ENCODE measurements around the gene EEF1AKMT3.
"Not testable (repeated sequence)": the region's sequence is repeated elsewhere in the genome, so short reads cannot be mapped to it uniquely, and the experiment has no call there.

EEF1AKMT3 gene

DNA sequence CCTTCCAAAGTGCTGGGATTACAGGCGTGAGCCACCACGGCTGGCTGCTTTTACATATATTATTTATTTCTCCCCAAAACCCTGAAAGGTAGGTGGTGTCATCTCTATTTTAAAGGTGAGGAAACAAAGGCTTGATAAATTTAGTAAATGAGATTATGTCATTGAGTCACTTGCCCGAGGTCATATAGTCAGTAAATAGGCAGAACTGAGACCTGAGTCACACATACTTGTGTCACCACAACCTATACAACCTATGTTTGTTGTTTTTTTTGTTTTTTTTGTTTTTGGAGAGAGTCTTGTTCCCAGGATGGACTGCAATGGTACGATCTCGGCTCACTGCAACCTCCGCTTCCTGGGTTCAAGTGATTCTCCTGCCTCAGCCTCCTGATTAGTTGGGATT lies 22.9 kb downstream of the EEF1AKMT3 start:
- DNase-seq: no peak

DNA sequence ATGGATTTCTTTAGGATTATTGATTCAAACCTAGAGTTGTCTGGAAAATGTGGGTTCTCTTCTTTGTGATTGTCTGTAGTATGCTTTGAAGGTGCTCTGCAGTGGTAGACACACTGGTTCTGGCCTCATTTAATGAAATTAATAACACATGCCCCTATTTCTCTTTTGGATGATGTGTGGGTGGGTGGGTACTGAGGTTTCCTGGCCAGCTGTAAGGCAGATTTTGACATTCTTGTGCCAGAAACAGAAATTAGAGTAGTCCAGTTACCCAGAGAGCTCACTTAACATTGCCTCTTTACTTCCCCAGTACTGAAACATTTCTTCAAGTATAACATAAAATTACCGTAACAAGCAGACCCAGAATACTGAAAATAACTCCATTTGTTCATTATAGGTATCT lies 24.6 kb downstream of the EEF1AKMT3 start:
- no peak for DNase-seq

DNA sequence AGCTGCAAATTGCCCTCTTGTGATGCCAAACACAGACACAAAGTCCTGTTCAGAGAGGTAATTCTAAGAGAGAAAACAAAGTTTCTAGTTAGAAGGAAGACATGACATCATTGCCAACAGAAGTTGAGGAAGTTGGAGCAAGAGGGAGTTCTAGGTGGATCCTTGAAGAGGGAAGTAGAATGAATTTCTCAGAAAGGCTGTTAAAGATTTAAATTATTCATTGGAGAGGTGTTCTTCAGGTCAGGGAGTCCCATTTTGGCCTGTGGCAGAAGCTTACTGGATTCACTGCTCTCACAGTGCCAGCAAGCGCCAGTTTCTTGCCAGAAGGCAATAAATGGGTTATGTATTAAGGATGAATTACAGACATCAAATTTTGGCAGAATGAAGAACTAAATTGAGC lies 25.5 kb downstream of the EEF1AKMT3 start:
- no peak for DNase-seq

DNA sequence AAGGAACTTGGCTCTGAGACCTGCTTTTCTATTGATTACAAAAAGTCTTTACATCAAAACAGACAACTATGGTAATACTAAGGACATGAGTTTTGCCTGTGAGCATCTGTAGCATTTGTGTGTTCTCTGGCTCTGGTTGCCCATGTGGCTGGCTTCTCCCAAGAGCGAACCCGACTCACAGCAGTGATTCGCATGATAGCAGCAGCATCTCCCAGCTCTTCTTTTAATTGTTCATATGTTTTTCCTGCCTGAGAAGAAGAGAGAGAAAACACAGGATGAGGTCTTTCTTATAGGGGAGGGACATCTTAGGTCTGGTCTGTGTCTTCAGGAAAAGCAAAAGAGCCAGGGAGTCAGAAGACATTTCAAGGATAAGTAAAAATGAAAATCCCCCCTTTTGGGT lies 28.6 kb downstream of the EEF1AKMT3 start:
- no peak for DNase-seq

DNA sequence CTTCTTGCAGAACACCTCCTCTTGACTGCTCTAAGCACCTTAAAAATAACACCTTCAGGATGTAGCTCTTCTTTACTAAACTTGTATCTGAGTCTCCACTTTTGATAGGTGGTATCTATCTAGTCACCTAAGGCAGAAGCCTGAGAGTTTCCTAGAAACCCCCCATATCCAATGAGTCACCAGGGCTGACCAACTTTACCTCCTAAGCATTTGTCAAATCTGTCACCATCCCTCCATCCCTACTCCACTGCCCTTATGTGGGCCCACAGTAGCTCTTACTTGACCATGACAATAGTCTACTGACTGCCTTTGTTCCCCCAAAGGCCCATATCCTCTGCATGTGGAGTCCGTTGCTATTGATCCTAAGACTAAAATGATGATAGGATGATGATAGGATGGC lies 30.2 kb downstream of the EEF1AKMT3 start:
- no peak for DNase-seq

DNA sequence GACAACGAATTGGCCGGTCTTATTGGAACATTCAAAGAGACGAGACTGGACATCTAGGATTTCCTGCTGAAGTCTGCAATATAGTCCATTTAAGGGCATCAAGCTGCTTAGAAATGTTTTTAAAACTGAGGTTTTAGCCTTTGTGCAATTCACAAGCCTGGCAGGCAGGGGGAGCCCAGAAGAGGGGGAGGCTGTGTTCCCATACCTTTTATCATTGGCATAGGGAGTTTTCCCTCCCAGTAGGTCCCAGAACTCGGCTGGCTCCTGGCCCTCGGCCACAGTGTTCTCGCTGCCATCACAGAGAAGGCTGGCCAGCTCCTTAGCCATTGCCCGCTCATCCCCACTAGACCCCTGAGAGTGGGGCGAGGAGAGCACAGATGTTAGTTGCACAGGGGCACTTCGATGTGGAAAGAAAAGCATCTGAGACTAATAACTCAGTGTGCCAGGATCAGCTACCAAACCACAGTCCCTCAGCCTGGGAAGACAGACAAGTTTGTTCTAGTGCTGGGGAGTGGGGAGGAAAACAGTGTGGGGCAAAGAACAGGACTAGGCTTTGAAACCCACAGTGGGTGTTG lies 31.0 kb downstream of the EEF1AKMT3 start:
- DNase-seq: peak; percentile 26

DNA sequence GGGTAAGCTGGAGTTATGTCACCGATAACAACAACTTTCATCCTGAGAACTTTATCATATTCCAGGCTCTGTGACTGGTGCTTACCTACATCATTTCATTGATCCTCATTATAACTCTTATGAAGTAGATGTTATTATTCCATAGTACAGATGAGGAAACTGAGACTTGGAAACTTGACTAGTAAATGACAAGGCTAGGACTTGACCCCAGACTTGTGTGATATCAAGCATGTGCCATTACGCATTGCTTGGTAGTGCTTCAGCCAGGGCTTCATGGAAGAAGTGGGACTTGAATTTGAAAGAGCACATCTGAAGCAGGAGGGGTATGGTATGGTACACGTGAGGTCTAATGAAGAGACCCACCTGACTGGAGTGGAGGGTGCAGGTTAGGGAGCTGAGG lies 34.3 kb downstream of the EEF1AKMT3 start:
- no peak for DNase-seq

DNA sequence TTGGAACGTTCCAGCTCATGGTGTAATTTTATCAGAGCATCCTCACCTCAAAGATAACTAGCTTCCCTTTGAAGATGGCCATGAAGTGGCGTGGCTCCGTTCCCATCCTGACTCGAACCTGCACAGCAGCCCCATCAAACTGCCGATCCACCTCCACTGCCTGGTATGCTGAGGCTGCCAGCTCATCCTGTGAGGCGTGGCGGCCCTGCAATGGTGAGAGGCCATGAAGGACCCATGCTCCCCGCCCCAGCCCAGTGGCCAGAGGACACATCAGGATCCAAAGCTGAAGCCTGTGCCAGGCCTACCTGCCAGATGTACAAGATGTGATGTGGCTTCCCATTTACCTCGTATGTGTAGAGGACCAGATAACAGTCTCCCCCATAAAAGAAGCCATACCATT lies 34.9 kb downstream of the EEF1AKMT3 start:
- no peak for DNase-seq

DNA sequence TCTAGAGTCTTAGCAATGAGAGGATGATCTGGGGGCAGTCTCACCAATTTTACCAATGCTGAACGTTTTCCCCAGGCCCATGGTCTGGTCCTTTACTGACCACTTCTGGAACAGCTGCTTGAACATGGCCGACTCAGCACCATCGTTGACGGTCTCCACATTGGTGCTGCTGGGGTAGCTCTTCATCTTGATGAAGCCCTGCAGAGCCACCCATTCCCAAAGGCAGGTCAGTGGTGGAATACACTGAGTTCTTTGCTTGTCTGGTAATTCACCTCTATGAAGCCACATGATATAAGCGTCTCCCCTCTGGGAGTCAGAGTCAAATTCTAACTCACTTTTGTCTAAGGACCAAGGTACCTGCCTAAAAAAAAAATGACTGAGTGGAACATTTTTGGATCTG lies 35.9 kb downstream of the EEF1AKMT3 start:
- no peak for DNase-seq

DNA sequence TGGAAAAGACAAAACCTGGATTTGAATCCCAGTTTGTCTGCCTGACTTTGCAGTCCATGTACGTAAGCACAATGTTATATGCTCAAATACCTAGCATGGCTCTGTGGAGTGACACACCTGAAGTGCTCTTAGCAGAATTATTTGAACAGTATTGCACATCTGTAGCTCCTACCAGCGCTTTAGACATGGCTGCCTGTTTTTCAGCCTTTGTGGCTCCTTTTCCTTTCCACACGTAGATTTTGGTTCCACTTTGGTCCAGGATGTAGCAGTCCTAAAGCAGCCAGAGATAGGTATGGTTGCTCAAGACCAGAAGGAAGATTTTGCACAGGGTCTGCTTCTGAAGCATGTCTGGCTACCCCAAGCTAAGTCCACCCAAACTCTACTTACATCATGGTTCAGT lies 37.0 kb downstream of the EEF1AKMT3 start:
- DNase-seq: no peak

DNA sequence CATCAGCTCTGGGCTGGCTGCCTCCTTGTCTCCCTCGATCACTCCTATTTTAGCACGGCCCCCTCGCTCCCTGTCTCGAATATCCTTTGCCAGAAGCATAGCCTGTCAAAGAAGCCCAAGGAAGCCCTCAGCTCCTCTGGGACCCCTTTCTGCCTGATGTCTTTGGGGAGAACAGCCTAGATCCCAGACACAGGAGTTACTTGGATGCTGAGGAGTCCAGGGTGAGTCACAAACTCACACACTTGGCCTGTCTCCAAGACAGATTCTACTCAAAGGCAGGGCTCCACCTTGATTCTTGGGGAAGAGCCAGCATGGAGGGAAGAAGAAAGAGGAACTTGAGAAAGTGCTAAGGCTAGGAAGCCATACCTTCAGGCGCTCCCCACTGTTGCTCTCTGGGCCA lies 38.0 kb downstream of the EEF1AKMT3 start:
- no peak for DNase-seq

DNA sequence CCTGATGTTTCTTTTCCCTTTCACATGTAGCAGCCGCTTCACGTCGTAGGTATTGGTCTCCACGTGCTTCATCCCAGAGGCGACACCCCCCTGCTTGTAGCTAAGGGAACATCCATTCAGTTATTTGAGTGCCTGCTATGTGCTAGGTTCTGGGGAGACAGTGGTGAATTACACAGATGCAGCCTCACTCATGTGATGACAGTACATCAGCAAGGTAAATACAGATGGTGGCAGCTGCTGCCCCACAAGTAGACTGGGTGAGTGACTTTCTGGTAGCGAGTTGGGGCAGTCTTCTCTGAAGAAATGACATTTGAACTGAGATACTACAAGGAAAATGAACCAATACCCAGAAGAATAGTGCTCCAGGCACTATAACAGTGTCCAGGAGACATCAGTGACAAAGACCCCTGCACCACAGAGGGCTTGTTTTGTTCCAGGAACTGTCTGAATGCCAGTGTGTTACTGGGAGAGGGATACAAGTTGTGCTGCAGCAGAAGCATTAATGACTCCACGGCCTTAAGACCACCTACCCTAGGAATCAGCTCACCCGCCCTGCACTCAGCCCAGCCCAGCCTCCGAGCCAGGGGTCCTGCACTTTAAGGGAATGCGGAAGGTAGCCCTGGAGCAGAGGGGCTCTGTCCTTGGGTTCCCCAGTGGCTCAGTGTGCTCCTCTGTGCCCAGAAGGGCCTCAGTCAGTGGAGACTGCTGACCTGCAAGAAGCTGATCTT lies 38.8 kb downstream of the EEF1AKMT3 start:
- DNase-seq: no peak

DNA sequence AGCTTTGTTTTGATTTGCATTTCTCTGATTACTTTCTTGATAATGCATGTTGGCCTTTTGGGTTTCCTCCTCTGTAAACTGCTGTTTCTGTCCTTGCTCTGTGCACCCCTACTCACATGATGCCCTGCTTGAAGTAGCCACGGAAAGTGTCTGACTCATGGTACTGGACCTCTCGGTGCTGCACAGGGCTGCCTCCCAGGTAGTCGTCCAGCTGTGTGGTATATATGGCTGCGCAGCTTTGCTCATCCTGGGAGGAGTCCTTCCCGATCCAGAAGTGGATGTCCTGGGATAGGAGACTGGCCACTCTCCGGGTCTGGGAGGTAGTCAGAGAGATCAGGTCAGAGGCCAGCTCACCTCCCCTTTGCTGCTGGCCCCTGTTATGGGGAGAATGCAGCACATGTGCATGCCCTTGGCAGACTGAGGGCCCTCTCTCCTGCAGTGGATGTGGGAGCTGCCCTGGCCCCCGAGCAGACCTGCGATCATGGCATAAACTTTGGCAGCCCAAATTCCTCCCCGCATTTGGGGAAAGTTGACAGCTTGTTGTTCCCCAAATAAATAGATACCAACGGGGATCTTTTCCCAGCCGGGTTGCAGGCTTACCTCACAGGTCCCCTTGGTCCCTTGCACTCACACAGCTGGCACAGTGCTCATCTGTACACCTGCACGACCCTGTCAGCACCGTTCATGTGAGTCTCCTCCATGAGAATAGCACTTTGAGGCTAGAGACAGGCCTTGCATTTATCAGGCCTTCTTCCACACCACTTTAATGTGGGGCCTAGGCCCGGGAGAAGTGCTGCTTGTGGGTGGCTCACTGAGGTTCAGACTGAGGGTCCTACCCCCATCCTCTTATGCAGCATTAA lies 40.9 kb downstream of the EEF1AKMT3 start:
- DNase-seq: no peak

DNA sequence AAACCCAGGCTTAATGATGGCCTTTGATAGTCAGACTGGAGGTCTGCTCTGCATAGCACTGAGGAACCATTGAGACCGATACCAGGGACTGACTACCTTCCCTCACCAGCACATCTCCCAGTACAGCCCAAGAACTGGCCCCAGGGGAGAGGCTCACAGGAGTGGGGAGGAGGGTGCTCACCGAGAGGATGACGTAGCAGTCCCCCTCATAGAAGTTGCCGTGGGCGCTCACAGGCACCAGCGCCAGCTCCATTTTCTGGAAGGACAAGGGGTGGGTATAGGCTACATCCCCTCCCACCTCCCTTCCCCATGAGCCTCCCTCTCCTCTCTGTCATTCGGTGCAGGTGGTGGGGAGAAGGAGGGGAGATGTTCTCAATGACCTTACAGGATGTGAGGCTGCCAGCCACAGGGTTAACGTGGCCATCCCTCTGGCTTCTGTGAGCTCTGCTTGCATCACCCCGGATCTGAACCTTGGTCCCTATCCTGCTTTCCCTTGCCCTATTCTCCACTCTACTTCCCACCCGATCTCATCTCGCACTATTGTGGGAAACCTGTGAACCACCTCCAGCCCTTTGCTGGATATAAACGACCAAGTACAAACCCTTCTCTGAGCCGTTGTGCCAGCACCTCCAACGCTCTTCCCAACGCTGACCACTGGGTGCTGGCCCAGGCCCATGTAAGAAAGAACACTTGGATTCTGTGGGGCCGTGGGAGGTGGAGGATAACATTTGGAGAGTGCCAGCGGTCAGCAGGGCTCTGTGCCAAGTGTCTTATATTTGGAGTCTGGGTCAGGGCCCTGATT lies 41.8 kb downstream of the EEF1AKMT3 start:
- no peak for DNase-seq

DNA sequence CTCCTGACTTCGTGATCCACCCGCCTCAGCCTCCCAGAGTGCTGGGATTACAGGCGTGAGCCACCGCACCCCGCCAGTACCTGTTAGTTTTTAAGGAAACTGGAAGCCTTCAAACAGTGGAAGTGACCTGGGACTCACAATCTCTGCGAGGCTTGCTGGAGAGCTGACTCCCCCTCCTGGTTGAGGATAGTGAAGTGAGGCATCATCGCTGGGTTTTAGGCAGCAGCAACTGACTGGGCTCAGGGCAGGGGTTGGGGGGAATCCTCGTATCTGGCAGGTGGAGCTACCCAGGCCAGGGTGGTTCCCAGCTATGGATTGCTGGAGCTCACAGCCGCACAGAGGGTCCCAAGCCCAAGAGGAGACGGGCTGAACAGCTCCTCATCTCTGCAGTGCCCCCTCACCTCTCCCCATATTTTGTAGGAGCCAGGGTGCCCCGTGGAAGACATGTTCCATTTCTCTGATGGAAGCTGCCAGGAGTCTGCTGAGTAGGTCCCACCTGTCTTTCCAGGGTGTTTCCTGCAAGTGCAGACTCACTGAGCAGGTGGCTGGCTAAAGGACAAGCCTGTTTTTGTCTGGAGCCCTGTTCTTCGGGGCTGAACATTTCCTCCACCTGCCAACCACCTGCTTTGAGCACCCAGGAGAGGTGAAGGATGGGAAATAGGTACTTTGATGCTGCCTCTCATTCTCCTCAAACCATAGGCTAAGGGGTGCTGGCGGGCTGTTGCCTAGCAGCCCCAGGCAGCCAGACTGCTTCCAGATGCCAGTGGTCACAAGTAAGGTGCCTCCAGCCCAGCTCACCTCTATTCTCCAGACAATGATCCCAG lies 43.0 kb downstream of the EEF1AKMT3 start:
- DNase-seq: no peak

DNA sequence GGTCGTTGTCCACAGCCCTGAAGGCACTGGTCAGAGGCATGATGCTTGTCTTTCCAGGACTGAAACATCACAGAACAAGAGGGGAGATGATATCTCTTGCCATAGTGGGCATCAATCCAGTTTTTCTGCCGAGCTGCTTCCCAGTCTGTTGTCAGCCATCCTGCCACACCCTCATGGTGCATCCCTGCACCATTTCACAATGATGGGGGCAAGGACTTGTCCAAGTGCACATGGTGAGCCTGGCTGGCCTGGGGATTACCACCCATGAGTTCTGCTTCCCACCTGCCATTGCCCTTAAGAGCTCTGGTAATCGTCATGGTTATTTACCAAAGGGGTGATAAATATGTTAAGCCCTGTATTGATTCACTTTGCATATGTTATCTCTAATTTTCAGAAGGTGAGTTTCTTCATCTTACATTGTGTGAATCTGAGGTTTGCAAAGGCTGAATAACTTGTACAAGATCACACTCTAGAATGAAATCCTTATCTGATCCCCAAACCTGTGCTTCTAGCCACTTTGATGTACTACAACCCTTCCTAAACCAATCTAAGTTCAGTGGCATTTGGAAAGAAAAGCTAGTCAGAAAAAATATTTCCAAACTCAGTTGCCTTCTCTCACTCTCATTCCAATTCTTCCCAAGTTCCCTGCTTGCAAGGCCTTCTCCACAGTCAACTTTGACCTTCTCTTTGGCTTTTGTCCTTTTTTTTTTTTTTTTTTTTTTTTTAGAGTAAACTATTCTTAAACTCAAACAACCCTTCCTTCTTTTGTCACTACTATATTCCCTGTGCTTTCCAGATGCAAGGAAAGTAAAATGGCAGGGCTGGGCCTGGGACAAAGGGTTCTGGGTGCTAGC lies 43.8 kb downstream of the EEF1AKMT3 start:
- DNase-seq: no peak

DNA sequence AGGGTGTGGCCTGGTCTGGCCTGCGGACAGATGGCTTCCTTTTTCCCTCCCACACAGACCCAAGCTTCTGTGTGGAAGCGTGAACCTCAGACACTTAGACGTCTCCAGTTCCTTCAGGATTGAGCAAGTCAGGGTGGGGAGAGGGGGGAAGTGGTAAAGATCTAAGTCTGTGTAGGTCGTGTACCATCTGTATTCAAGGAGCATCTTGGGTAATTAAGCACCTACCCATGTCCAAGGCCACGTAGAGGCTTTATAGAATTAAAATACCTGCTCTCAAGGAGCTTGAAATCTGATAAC lies 44.4 kb downstream of the EEF1AKMT3 start:
- DNase-seq: no peak

DNA sequence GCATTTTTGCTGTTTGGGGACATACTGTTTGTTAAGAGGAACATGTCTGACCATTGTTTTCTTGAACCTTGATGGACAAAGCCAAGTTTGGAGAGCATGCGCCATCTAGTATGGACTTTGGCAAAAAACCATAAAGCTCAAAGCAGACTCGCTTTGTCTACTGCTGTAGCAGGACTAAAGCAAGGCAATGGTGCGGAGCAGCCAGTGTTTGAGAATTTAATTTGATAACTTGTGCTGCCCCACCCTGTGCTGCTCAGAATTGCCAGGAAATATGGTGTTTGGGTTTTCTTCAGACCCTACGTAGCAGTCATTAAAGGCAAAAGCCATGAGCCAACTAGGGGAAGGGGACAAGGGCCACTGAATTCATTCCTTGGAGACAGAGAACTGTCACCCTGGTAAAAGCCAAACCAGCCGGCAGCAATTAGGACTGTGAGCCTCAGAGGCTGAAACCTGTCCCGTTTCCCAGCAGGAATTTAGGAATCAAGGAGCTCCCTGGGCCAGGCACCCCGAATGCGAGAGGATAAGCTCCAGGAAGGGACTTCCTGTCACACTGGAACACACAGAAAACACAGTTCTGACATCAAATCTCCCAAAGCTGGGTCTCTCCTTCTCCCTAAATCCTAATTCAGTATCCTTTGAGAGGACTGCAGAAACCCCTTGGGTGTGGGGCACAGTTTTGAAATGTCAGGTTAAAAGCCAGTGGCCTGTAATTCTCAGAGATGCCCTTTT lies 45.0 kb downstream of the EEF1AKMT3 start:
- DNase-seq: no peak

DNA sequence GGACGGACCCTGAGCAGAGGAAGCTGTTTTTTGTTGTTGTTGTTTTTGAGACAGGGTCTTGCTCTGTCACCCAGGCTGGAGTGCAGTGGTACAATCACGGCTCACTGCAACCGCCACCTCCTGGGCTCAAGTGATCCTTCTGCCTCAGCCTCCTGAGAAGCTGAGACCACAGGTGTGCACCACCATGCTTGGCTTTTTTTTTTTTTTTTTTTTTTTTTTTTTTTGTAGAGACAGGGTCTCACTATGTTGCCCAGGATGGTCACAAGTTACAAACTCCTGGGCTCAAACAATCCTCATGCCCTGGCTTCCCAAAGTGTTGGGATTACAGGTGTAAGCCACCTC lies 45.5 kb downstream of the EEF1AKMT3 start:
- not testable (repeated sequence) for DNase-seq

DNA sequence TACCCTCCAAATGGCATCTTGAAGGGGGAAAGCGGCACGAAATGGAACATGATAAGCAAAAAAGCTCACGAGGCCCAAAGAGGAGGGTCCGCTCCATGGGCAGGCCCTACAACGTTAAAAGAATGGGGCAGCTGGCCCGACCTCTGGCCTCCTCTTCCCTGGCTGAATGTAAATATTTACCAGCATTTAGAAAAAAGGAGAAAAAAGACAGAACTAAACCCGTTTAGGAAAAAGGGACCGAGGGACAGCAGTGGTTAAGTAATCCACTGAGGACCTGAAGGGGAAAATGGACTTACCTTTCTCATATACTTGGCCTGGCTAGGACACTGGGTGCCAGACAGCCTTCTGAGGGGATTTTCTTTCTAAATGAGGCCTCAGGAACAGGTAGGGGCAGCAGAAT lies 47.7 kb downstream of the EEF1AKMT3 start:
- DNase-seq: not testable (repeated sequence)

DNA sequence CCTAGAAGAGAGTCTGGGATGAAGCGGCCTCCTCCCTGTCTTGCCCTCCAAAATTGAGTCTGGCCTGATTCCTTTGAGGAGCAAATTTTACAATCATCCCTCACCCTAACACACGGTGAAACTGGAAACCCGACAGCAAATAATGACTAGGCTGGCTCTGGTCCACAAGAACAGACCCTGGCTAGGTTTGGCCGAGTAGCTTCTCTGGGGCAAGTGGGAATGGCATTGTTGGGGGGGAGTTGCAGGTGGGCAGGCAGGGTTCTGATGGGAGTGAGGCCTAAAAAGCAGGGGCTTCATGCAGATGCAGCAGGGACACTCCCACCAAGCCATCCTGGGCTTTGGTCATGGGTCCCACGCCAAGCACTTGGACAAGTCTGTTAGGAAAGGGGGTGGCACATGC lies 48.6 kb downstream of the EEF1AKMT3 start:
- DNase-seq: not testable (repeated sequence)

Measured in activated CD4-positive, alpha-beta T cell treated with anti-CD3 and anti-CD28 coated beads, Interleukin-10, Interleukin-2, amounts not matched to agents 100 ng/mL and 50 ng/mL, durations not matched to agents 16 hours and 8 hours (primary cell).